Measurements from ENCODE around the gene SLC25A38.

Gene SLC25A38

DNA sequence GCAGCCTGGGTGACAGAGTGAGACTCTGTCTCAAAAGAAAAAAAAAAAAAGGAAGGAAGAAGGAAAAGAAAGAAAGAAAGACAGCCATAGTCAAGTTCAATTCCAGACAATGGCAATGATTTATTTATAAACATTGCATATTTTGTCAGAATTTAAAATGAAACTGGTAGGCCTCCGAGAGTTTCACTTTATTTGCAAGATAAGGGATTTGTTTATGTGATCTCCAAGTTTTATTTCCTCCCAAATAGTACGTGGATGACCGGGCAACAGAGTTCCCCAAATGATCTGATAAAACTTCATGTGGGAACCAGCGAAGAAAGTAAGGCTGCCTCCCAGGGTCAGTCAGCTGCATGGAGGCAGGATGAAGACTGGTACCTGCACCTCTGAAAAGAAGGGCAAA lies 55.7 kb downstream of the SLC25A38 start:
- TF ChIP-seq, protein P1, sequence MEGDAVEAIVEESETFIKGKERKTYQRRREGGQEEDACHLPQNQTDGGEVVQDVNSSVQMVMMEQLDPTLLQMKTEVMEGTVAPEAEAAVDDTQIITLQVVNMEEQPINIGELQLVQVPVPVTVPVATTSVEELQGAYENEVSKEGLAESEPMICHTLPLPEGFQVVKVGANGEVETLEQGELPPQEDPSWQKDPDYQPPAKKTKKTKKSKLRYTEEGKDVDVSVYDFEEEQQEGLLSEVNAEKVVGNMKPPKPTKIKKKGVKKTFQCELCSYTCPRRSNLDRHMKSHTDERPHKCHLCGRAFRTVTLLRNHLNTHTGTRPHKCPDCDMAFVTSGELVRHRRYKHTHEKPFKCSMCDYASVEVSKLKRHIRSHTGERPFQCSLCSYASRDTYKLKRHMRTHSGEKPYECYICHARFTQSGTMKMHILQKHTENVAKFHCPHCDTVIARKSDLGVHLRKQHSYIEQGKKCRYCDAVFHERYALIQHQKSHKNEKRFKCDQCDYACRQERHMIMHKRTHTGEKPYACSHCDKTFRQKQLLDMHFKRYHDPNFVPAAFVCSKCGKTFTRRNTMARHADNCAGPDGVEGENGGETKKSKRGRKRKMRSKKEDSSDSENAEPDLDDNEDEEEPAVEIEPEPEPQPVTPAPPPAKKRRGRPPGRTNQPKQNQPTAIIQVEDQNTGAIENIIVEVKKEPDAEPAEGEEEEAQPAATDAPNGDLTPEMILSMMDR (IDR thresholded peaks at IDR 0.05) = no peak

- TF ChIP-seq, protein P1 (IDR thresholded peaks at IDR 0.05) = no peak
Measured at GRCh38 chr3:39440316-39440715, 57.1 kb downstream of the SLC25A38 start.

- TF ChIP-seq, protein P1 (IDR thresholded peaks at IDR 0.05) = no peak
Measured at GRCh38 chr3:39443530-39443929, 60.4 kb downstream of the SLC25A38 start.

DNA sequence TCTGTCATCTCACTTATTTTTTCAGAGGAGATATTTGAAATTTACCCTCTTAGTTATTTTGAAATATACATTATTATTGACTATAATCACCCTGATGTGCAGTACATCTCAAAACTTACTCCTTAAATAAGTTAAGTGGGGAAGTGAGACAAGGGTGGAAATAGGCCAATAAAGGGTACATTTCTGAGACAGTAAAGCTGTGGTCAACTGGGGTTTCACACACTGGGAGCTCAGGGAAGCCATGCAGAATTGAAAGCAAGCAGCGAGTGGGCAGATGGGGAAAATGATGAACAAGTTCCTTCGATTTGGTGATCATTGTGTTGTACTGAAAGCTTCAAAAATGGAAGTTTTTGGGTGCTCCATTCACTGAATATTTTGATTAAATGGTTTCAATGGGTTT lies 62.8 kb downstream of the SLC25A38 start:
- TF ChIP-seq, protein P1 (IDR thresholded peaks at IDR 0.05) = no peak

DNA sequence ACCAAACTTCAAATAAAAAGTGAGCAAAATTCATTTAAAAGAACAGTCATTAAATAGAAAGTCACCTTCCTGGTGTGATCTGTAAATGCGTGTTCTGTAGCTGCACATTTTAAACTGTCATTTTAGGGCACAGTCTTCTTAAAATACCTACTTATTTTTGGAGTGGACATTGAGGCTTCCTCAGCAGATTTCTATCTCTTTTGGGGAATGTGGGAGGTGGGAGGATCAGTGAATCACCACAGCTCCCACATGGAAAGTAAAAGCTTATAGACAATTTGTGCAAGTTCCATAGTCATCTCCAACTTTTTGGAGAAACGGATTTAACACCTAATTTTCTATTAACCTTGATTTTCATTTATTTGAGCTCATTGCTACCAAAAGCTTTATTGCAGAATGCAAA lies 63.3 kb downstream of the SLC25A38 start:
- TF ChIP-seq, protein P1 (IDR thresholded peaks at IDR 0.05) = no peak
